22Rv1 (cell line): Measurements from ENCODE around the gene NBEAL2.

ENCODE experiments used
- ZFX ChIP-seq: fragments of 450-650 bp; IDR thresholded peaks from 2 replicates; pipeline ENCODE4 v1.6.1; 2017; ENCODE audit warnings: antibody characterized with exemption, borderline replicate concordance
- TF ChIP-seq, protein P1 (sequence below): fragments of 450-650 bp; IDR thresholded peaks from 2 replicates; pipeline ENCODE4 v1.5.1; 2017; ENCODE audit warnings: mild to moderate bottlenecking

DNA sequence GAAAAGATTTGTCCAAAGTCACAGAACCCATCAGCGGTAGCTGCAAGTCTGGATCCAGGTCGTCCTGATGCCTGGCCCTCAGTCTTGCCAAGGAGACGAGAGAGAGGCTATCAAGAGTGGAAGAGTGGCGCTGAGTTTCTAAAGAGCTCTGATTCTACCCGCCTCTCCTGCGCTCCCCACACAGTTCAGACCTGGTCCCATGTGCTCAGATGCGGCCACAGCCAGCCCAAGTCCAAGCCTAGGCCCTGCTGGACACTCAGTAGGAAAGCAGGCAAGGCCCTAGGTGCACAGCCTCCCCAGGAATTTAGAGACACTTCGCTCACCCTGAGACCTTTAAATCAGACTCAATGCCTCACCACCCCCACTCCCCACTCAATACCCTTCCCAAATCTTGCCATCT, 35.3 kb upstream of the NBEAL2 start:
- TF ChIP-seq, protein P1, sequence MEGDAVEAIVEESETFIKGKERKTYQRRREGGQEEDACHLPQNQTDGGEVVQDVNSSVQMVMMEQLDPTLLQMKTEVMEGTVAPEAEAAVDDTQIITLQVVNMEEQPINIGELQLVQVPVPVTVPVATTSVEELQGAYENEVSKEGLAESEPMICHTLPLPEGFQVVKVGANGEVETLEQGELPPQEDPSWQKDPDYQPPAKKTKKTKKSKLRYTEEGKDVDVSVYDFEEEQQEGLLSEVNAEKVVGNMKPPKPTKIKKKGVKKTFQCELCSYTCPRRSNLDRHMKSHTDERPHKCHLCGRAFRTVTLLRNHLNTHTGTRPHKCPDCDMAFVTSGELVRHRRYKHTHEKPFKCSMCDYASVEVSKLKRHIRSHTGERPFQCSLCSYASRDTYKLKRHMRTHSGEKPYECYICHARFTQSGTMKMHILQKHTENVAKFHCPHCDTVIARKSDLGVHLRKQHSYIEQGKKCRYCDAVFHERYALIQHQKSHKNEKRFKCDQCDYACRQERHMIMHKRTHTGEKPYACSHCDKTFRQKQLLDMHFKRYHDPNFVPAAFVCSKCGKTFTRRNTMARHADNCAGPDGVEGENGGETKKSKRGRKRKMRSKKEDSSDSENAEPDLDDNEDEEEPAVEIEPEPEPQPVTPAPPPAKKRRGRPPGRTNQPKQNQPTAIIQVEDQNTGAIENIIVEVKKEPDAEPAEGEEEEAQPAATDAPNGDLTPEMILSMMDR, result no peak
- no peak for TF ChIP-seq ZFX
